ENCODE data around the gene C6orf52. TPM values are rescaled to one million over a fixed set of nuclear protein-coding genes. Genes with fewer than 3 reads are reported as not detected.

The C6orf52 gene
- total RNA-seq, 1 donor from 2014 or later: not detected

DNA sequence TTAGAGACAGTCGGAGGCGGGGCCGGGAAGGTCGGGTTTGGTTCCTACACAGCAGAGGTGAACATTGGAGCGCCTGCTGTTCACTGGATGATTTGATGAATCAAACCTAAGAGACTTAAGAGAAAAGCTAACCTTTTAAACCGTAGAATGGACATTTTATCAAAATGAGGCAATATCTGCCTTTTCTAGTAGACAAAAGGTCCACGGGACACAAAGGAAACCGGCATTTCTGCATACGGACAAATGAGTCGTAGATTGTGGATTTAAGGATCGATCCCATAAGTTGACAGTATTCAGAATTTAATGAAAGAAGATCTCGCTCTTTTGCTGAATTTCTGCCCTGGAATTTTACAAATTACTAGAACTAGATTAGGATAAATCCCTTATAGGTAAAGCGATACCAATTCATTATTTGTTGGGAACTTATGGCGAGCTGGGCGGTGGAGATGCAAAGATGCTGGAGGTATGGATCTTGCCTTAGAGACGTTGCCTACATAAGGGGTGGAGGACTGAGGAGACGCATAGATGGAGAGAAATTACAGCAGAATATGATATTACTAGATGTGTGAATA is 756 bp upstream of the C6orf52 start:
- Histone ChIP-seq H3K36me3 (peaks cover 27% of the 10 kb centered on the region), H3K4me1 (peaks cover 22% of the 10 kb centered on the region), H3K4me3 (peak overlapping the region; percentile 83), H3K27ac (peak overlapping the region; percentile 96), H3K9me3 (no peaks in the 10 kb centered on the region), H3K27me3 (no peaks in the 10 kb centered on the region)
- ATAC-seq: no peak
- intact Hi-C loops (cut with DNase I): no loop called here
- DNase-seq: no peak
- TF ChIP-seq, protein P1, sequence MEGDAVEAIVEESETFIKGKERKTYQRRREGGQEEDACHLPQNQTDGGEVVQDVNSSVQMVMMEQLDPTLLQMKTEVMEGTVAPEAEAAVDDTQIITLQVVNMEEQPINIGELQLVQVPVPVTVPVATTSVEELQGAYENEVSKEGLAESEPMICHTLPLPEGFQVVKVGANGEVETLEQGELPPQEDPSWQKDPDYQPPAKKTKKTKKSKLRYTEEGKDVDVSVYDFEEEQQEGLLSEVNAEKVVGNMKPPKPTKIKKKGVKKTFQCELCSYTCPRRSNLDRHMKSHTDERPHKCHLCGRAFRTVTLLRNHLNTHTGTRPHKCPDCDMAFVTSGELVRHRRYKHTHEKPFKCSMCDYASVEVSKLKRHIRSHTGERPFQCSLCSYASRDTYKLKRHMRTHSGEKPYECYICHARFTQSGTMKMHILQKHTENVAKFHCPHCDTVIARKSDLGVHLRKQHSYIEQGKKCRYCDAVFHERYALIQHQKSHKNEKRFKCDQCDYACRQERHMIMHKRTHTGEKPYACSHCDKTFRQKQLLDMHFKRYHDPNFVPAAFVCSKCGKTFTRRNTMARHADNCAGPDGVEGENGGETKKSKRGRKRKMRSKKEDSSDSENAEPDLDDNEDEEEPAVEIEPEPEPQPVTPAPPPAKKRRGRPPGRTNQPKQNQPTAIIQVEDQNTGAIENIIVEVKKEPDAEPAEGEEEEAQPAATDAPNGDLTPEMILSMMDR (IDR thresholded peaks at IDR 0.05): no peak

DNA sequence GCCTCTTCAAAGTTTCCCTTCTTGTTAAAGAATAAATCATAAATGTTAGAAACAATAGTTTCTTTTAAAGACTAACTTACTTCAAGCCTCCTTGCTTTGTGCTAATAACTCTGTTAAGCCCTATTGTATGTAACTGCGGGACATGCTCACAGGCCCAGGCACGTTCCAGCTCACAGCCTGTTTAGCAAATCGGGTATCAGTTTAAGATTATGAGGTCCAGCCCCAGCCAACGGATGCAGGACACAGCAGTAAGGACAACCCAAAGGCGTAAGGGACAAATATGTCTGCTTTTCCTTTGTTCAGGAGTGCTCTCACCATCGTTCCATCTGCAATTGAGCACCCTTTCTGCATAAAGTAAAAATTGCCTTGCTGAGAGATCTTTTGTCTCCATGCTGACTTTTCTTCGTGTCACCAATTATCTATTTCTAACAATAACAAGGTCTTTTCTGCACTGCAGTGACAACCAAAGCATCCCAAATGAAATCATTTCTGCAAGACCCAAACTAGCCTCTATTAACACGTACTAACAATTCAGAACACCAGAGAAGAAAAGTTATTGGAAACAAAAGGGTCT is 1.4 kb downstream of the C6orf52 start:
- TF ChIP-seq, protein P1 (IDR thresholded peaks at IDR 0.05): no peak
- Histone ChIP-seq H3K36me3 (peaks cover 6% of the 10 kb centered on the region), H3K27ac (no peak overlapping the region), H3K27me3 (no peaks in the 10 kb centered on the region), H3K4me1 (peaks cover 22% of the 10 kb centered on the region), H3K9me3 (no peaks in the 10 kb centered on the region), H3K4me3 (peak overlapping the region; percentile 83)
- intact Hi-C loops (cut with DNase I): no loop called here
- DNase-seq (no peak), ATAC-seq (no peak)

DNA sequence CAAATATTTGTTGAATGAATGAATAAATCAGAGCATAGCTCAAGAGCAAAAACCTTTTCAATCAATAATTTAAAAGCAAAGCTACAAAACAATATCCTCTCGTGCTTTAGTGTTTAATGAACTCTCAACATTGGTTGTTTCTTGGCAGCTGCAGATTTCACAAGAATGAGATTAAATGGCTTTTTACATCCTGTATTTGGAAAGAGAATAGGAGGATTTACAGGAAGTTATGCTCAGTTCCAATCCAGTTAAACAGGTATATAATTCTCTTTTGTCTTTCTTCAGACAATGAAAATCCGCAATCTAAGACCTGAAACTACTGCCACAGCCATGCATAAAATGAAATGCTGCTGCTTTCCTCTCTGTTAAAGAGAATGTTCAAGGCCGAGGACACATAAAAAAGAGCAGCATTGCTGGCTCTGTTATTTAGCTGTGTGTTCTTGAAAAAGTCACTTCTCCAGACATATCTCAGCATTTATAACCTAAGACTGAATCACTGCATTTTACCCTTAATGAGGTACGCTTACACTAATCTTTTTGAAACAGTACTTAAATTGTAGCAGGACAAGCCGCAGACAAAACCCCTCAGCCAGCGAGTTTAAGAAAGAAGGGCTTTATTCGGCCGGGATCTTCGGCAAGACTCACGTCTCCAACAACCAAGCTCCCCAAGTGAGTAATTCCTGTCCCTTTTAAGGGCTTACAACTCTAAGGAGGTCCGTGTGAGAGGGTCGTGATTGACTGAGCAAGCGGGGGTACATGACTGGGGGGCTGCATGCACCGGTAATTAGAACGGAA is 3.6 kb downstream of the C6orf52 start:
- H3K36me3 ChIP-seq: no peaks in the 10 kb centered on the region
- no peak for DNase-seq
- H3K27ac ChIP-seq: peak overlapping the region; percentile 40
- no peaks in the 10 kb centered on the region for H3K27me3 ChIP-seq
- intact Hi-C loops (cut with DNase I): no loop called here
- no peaks in the 10 kb centered on the region for H3K9me3 ChIP-seq
- peaks cover 14% of the 10 kb centered on the region for H3K4me1 ChIP-seq
- no peak for ATAC-seq
- TF ChIP-seq, protein P1 (IDR thresholded peaks at IDR 0.05): no peak
- no peak overlapping the region for H3K4me3 ChIP-seq

DNA sequence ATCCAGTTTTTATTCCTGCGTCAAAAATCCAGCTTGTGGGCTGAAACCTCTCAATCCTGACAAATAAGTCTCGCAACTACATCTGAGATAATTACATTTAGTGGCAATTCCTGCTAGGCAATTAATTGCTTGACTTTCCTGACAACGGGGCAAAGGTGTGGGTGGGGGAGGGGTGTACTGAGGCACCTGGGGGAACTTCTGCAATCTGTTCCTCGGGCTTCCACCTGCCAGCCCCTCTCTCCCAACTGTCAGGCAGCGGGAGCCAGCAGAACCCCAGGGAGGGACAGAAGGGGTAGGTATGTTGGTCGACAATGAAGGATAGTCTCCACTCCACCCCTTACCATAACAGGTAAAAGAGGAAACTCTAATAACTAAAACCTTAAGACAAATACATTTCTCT is 6.8 kb downstream of the C6orf52 start:
- Histone ChIP-seq H3K4me3 (no peak overlapping the region), H3K9me3 (no peaks in the 10 kb centered on the region), H3K36me3 (no peaks in the 10 kb centered on the region), H3K27ac (no peak overlapping the region), H3K27me3 (no peaks in the 10 kb centered on the region), H3K4me1 (no peaks in the 10 kb centered on the region)
- ATAC-seq (no peak), DNase-seq (no peak)
- TF ChIP-seq, protein P1 (IDR thresholded peaks at IDR 0.05): no peak
- intact Hi-C loops (cut with DNase I): no loop called here

DNA sequence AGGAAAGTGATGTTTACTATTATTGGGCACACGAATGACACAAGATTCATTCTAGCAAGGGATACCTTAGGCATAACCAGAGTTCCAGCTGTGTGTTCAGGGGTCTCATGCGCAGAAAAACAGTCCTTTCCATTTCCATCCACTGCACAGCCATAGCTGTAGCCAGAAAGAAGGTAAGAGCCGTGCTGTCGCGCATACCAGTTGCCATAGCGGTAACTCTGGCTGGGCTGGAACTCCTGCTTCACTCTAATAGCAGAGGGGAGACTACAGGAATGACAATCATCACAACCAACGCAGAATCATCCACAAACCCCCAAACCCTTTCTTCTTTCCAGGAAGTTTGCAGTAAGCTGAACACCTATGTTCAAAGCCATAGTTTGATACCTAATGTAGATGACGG is 7.5 kb downstream of the C6orf52 start:
- Histone ChIP-seq H3K36me3 (no peaks in the 10 kb centered on the region), H3K4me1 (no peaks in the 10 kb centered on the region), H3K4me3 (no peak overlapping the region), H3K9me3 (no peaks in the 10 kb centered on the region), H3K27ac (no peak overlapping the region), H3K27me3 (no peaks in the 10 kb centered on the region)
- no peak for ATAC-seq
- TF ChIP-seq, protein P1 (IDR thresholded peaks at IDR 0.05): no peak
- no peak for DNase-seq
- intact Hi-C loops (cut with DNase I): no loop called here
